ENCODE measurements around the gene OVCA2.

OVCA2 gene

GRCh38 chr17:2042933-2043332 lies 1.1 kb downstream of the OVCA2 start:
- no peak for TF ChIP-seq CTCF (IDR thresholded peaks at IDR 0.05)

- TF ChIP-seq CTCF (IDR thresholded peaks at IDR 0.05): no peak
These were observed 2.0 kb downstream of the OVCA2 start for GRCh38 chr17:2043785-2044184.

GRCh38 chr17:2044263-2044894 lies 2.6 kb downstream of the OVCA2 start:
- no peak for TF ChIP-seq CTCF (IDR thresholded peaks at IDR 0.05)

GRCh38 chr17:2047590-2047989 lies 5.8 kb downstream of the OVCA2 start:
- no peak for TF ChIP-seq CTCF (IDR thresholded peaks at IDR 0.05)

- TF ChIP-seq CTCF (IDR thresholded peaks at IDR 0.05): no peak
These were observed 7.0 kb downstream of the OVCA2 start for GRCh38 chr17:2048805-2049204.

- TF ChIP-seq CTCF (IDR thresholded peaks at IDR 0.05): no peak
These were observed 7.8 kb downstream of the OVCA2 start for GRCh38 chr17:2049333-2050299.

- no peak for TF ChIP-seq CTCF (IDR thresholded peaks at IDR 0.05)
These were observed 8.7 kb downstream of the OVCA2 start for GRCh38 chr17:2050300-2051060.

Measured in LNCAP (cell line).